ENCODE data around the gene KRT10.
A peak's percentile ranks its signal among the peaks of the same experiment; 100 is the strongest.

DNA sequence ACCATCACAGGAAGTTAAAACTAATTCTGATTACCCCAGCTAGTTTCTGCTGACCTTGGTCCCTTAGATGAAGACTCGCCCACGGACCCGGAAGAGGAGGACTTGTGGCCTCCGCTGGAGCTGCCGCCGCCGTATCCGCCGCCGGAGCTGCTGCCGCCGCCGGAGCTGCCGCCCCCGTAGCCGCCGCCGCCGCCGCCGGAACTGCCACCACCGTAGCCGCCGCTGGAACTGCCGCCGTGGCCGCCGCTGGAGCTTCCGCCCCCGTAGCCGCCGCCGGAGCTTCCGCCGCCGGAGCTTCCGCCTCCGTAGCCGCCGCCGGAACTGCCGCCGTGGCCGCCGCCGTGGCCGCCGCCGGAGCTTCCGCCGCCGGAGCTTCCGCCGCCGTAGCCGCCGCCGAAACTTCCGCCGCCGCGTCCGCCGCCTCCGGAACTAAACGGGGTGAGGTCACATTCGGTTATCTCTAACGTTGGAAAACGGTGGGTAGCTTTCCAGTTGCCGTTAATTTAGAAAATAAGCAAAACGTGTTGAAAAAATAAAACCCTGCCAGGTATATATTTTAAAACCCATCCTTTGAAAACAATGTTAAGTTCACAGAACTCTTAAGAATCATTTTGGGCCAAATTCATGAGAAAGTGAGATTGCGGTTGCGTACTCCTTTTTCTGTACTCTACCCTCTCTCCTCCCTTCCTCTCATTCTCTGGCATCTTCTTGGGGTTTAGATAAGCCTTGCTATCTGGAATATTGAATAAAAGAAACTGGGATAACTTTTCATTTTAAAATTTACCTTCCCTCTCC, 3.5 kb downstream of the KRT10 start:
- TF ChIP-seq, protein P1, sequence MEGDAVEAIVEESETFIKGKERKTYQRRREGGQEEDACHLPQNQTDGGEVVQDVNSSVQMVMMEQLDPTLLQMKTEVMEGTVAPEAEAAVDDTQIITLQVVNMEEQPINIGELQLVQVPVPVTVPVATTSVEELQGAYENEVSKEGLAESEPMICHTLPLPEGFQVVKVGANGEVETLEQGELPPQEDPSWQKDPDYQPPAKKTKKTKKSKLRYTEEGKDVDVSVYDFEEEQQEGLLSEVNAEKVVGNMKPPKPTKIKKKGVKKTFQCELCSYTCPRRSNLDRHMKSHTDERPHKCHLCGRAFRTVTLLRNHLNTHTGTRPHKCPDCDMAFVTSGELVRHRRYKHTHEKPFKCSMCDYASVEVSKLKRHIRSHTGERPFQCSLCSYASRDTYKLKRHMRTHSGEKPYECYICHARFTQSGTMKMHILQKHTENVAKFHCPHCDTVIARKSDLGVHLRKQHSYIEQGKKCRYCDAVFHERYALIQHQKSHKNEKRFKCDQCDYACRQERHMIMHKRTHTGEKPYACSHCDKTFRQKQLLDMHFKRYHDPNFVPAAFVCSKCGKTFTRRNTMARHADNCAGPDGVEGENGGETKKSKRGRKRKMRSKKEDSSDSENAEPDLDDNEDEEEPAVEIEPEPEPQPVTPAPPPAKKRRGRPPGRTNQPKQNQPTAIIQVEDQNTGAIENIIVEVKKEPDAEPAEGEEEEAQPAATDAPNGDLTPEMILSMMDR (IDR thresholded peaks at IDR 0.05; ENCODE audit: low read depth, low read length, missing input control), result no peak
- TF ChIP-seq TAF1 (conservative IDR thresholded peaks at IDR 0.05), result no peak
- TF ChIP-seq RAD21 (IDR thresholded peaks at IDR 0.05), result no peak
- TF ChIP-seq, protein P2, sequence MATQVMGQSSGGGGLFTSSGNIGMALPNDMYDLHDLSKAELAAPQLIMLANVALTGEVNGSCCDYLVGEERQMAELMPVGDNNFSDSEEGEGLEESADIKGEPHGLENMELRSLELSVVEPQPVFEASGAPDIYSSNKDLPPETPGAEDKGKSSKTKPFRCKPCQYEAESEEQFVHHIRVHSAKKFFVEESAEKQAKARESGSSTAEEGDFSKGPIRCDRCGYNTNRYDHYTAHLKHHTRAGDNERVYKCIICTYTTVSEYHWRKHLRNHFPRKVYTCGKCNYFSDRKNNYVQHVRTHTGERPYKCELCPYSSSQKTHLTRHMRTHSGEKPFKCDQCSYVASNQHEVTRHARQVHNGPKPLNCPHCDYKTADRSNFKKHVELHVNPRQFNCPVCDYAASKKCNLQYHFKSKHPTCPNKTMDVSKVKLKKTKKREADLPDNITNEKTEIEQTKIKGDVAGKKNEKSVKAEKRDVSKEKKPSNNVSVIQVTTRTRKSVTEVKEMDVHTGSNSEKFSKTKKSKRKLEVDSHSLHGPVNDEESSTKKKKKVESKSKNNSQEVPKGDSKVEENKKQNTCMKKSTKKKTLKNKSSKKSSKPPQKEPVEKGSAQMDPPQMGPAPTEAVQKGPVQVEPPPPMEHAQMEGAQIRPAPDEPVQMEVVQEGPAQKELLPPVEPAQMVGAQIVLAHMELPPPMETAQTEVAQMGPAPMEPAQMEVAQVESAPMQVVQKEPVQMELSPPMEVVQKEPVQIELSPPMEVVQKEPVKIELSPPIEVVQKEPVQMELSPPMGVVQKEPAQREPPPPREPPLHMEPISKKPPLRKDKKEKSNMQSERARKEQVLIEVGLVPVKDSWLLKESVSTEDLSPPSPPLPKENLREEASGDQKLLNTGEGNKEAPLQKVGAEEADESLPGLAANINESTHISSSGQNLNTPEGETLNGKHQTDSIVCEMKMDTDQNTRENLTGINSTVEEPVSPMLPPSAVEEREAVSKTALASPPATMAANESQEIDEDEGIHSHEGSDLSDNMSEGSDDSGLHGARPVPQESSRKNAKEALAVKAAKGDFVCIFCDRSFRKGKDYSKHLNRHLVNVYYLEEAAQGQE (IDR thresholded peaks at IDR 0.05), result no peak
- peak; percentile 49 to 87 for TF ChIP-seq GABPA (IDR thresholded peaks at IDR 0.05 in 1 of 2, conservative IDR thresholded peaks at IDR 0.05 in 1 of 2)
- TF ChIP-seq SP1 (IDR thresholded peaks at IDR 0.05), result no peak
- TF ChIP-seq RXRA (IDR thresholded peaks at IDR 0.05), result no peak
- TF ChIP-seq, protein P3, sequence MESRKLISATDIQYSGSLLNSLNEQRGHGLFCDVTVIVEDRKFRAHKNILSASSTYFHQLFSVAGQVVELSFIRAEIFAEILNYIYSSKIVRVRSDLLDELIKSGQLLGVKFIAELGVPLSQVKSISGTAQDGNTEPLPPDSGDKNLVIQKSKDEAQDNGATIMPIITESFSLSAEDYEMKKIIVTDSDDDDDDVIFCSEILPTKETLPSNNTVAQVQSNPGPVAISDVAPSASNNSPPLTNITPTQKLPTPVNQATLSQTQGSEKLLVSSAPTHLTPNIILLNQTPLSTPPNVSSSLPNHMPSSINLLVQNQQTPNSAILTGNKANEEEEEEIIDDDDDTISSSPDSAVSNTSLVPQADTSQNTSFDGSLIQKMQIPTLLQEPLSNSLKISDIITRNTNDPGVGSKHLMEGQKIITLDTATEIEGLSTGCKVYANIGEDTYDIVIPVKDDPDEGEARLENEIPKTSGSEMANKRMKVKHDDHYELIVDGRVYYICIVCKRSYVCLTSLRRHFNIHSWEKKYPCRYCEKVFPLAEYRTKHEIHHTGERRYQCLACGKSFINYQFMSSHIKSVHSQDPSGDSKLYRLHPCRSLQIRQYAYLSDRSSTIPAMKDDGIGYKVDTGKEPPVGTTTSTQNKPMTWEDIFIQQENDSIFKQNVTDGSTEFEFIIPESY (IDR thresholded peaks at IDR 0.05), result no peak
